NCI-H510A treated with DMSO at 0.1 percent for 48 hours (cell line): Measurements from ENCODE around the gene DCDC2B.

Experiments used
- DNase-seq: peaks from one replicate; lab custom pipeline; 2025; lab: John Stamatoyannopoulos, UW

DCDC2B gene

GRCh38 chr1:32223683-32224082, 14.8 kb downstream of the DCDC2B start:
- DNase-seq, result no peak

- DNase-seq, result no peak
Measured at GRCh38 chr1:32224285-32224684, 15.4 kb downstream of the DCDC2B start.

GRCh38 chr1:32228771-32229170, 19.9 kb downstream of the DCDC2B start:
- DNase-seq, result no peak

GRCh38 chr1:32231843-32232432, 23.0 kb downstream of the DCDC2B start:
- DNase-seq, result no peak

GRCh38 chr1:32232558-32233304, 23.8 kb downstream of the DCDC2B start:
- DNase-seq, result no peak

GRCh38 chr1:32234792-32235191, 25.9 kb downstream of the DCDC2B start:
- DNase-seq, result no peak

GRCh38 chr1:32239337-32239736, 30.4 kb downstream of the DCDC2B start:
- peak; percentile 32 for DNase-seq

GRCh38 chr1:32239790-32240139, 30.9 kb downstream of the DCDC2B start:
- no peak for DNase-seq

- peak; percentile 79 for DNase-seq
Measured at GRCh38 chr1:32240140-32240951, 31.5 kb downstream of the DCDC2B start.

- DNase-seq, result peak; percentile 39
Measured at GRCh38 chr1:32241001-32241763, 32.3 kb downstream of the DCDC2B start.

GRCh38 chr1:32242341-32242851, 33.5 kb downstream of the DCDC2B start:
- DNase-seq, result no peak

- no peak for DNase-seq
Measured at GRCh38 chr1:32246888-32247273, 38.0 kb downstream of the DCDC2B start, which contains the start of gene FAM167B. Gene FAM167B (plus strand): TSS chr1:32247222. CDS start chr1:32247422, 200 bp downstream.

- DNase-seq, result no peak
Measured at GRCh38 chr1:32247452-32247851, 38.6 kb downstream of the DCDC2B start.

- peak; percentile 75 for DNase-seq
Measured at GRCh38 chr1:32247983-32248889, 39.3 kb downstream of the DCDC2B start.

GRCh38 chr1:32249831-32250525, 41.1 kb downstream of the DCDC2B start:
- no peak for DNase-seq

- no peak for DNase-seq
Measured at GRCh38 chr1:32250893-32251716, 42.2 kb downstream of the DCDC2B start, which contains the start of gene LCK. Gene LCK (plus strand): TSS chr1:32251265. CDS start chr1:32274330, 23,065 bp downstream.

- no peak for DNase-seq
Measured at GRCh38 chr1:32255072-32256071, 46.5 kb downstream of the DCDC2B start.
